Stimulated activated CD8-positive, alpha-beta memory T cell treated with anti-CD3 and anti-CD28 coated beads, Interleukin-2, amount 100 ng/mL, for 1 hour (primary cell): ENCODE results near the gene ZNF546.

Source experiments
- DNase-seq, 2 donors: peaks; one replicate each; pipeline ENCODE4 v3.0.0-alpha.2; 2020; ENCODE audit warnings: low read depth in 2 of 2

ZNF546 gene

DNA sequence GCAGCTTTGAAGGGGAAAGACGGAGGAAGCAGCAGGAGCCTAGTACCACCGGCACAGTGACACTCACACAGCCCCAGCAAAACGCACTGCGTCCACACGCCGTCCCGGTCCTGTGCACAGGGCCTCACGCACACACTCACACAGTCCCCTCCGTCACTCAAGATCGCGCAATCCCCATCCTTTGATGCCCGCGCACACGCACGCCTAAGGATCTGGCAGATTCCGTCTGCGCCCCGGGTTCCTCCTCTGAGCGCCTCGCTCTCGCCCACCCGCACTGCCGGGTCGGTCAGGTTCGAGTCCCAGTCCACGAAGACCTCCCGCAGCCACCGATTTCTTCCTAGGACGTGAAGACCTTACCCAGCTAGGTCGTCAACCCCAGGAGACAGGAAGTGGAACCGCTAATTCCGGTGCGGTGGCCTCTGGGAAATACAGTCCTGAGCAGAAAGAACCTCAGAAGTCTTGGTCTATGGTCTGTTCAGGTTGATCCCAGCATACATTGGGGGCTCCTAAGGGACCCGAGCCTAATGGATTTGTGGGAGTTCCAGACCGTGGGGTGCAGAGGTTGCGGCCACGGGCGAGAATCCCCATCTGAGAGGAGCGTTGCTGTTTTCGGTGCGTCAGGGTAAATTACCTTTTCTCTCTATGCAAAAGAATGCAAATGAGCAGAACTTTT lies 59.1 kb downstream of the ZNF546 start, which contains the start of gene ZNF780B:
Gene ZNF780B, minus strand, starts transcription at position 400 of the 673 bp plus-strand sequence. CDS start 5,899 bp downstream, outside the sequence.
- peak; percentile 43 to 49 for DNase-seq

DNA sequence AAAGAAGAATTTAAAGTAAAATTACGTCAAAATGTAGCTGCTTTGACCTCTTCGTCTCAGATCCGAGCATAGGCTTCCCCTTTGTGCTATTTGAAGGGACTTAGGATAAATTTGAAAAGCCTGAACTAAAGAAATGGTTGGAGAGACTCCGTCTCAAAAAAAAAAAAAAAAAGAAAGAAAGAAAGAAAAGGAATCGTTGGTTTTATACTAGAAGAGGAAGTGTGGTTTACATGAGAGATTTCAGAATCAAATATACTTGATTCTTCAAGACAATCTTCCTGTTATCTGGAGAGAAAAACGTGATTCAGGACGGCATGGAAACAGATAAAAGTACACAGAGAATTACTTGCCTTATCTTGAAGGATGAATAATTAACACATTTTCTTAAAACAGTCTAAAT lies 59.6 kb downstream of the ZNF546 start:
- no peak for DNase-seq

DNA sequence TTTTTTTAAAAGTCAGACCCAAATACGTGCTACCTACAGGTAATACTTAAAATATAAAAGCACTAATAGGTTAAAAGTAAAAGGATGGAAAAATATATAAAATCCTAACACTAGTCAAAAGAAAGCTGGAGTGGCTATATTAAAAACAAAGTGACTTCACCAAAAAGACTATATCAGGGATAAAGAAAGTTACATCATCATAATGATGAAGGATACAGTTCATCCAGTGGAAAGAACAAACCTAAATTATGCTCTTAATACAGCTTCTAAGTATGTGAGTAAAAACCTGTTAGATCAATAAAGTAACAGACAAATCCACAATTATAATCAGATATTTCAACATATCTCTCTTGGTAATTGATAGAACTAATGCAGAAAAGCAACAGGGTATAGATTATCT lies 60.3 kb downstream of the ZNF546 start:
- DNase-seq: no peak

DNA sequence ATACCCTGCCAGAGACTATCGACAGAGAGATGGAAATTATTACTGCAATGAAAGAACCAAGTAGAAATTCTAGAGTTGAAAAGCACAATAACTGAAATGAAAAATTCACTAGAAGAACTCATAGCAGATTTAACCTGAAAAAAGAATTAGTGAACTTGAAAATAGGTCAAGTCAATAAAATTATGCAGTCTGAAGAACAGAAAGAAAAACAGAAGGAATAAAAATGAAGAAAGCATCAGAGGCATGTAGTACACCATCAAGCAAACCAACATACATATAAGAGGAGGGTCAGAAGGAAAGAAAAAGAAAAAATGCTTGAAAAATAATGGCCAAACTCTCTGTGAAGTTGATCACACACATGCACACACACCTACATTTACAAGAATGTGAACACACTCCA lies 62.8 kb downstream of the ZNF546 start:
- no peak for DNase-seq

DNA sequence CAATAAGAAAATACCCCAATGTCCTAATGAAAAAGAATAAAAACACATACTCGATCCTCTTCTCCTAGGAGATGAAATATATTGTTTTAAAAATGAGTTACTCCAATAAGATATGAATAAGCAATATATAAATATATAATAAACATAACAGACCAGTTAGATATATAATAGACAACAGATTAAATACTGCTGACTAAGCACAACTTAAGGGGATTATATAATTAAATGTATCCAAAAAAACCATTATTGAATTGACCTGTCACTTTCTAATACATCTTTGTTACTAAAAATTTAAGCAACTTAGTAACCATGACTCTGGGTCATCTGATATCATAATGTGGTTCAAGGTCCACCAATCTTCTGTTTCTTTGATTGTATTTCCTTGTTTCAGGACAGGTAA lies 73.2 kb downstream of the ZNF546 start:
- no peak for DNase-seq
